Keratinocyte (primary cell): ENCODE results near the gene MAP3K2. TPM values are rescaled to one million over a fixed set of nuclear protein-coding genes. Genes with fewer than 3 reads are reported as not detected.

Experiments used
- DNase-seq: peaks from one replicate; pipeline ENCODE4 v3.0.0-alpha.2; 2011; ENCODE audit warnings: low read depth, missing footprints, low spot score
- FAIRE-seq: peaks from 2 replicates; lab custom pipeline; 2011; peaks lifted over from hg19 to GRCh38; lab: Jason Lieb, UNC
- H2AFZ ChIP-seq: 2 replicates; pipeline ENCODE4 v1.6.0; 2012; ENCODE audit warnings: low read length, control low read depth, inconsistent platforms; ENCODE audit not compliant: control insufficient read depth
- H3K27ac ChIP-seq: 2 replicates; pipeline ENCODE4 v1.5.1; 2011; ENCODE audit warnings: low read length; ENCODE audit not compliant: control insufficient read depth, insufficient read depth
- H3K27me3 ChIP-seq: 3 replicates; pipeline ENCODE4 v1.6.0; 2011; ENCODE audit warnings: low read length; ENCODE audit not compliant: control insufficient read depth, insufficient read depth; ENCODE audit errors: extremely low read depth
- H3K36me3 ChIP-seq, 2 experiments: 2 replicates in 1 of 2; 3 replicates in 1 of 2; pipeline ENCODE4 v1.5.1; 2011; ENCODE audit warnings: low read length in 2 of 2, mild to moderate bottlenecking in 1 of 2; ENCODE audit not compliant: control insufficient read depth in 2 of 2, insufficient read depth in 2 of 2; ENCODE audit errors: extremely low read depth in 1 of 2
- H3K4me1 ChIP-seq: 3 replicates; pipeline ENCODE4 v1.5.1; 2011; ENCODE audit warnings: low read length; ENCODE audit not compliant: control insufficient read depth, insufficient read depth; ENCODE audit errors: extremely low read depth
- H3K4me2 ChIP-seq: 3 replicates; pipeline ENCODE4 v1.6.0; 2011; ENCODE audit warnings: low read depth, low read length; ENCODE audit not compliant: control insufficient read depth, insufficient read depth; ENCODE audit errors: extremely low read depth
- H3K4me3 ChIP-seq, 3 experiments: fragments of 200-600 bp in 1 of 3; sonication (generic) in 1 of 3; 2 replicates in 2 of 3; 3 replicates in 1 of 3; pipeline ENCODE4 v1.5.1; 2011 to 2016; ENCODE audit warnings: low read length in 3 of 3, mild to moderate bottlenecking in 3 of 3, control low read depth in 2 of 3, inconsistent platforms in 1 of 3, low read depth in 1 of 3, mixed read lengths in 1 of 3, mixed run types in 1 of 3, moderate library complexity in 1 of 3; ENCODE audit not compliant: control insufficient read depth in 2 of 3, insufficient read depth in 2 of 3; ENCODE audit errors: extremely low read depth in 1 of 3
- H3K79me2 ChIP-seq: 2 replicates; pipeline ENCODE4 v1.6.0; 2012; ENCODE audit warnings: low read length; ENCODE audit not compliant: control insufficient read depth, insufficient read depth
- H3K9ac ChIP-seq: 3 replicates; pipeline ENCODE4 v1.6.0; 2011; ENCODE audit warnings: low read length; ENCODE audit not compliant: control insufficient read depth, insufficient read depth; ENCODE audit errors: extremely low read depth
- H3K9me1 ChIP-seq: 3 replicates; pipeline ENCODE4 v1.6.0; 2011; ENCODE audit warnings: low read length; ENCODE audit not compliant: control insufficient read depth, insufficient read depth; ENCODE audit errors: extremely low read depth
- H3K9me3 ChIP-seq: 2 replicates; pipeline ENCODE4 v1.5.1; 2012; ENCODE audit warnings: low read depth, low read length; ENCODE audit not compliant: control insufficient read depth
- H4K20me1 ChIP-seq: 3 replicates; pipeline ENCODE4 v1.6.0; 2011; ENCODE audit warnings: low read length; ENCODE audit not compliant: control insufficient read depth, insufficient read depth; ENCODE audit errors: extremely low read depth
- EZH2 ChIP-seq: IDR thresholded peaks from one replicate; pipeline ENCODE4 v1.6.1; 2012; ENCODE audit warnings: inconsistent platforms, mild to moderate bottlenecking, low read length, moderate library complexity
- dilution Hi-C: fragments of 300-500 bp; cut with MboI; formaldehyde crosslinking; loops from one replicate; pipeline ENCODE4 v1.7.0; 2020; ENCODE audit warnings: low sequenced_read_pairs; ENCODE audit not compliant: extremely low pct_ligation_motif_present
- polyA plus RNA-seq, 5 experiments: library from polyadenylated mRNA; depleted of rRNA in 3 of 5; stranded (reverse) in 3 of 5; stranded (forward) in 1 of 5; unstranded in 1 of 5; fragments of >200 nt; gene quantifications; 1 replicate in 1 of 5; 2 replicates in 3 of 5; 3 replicates in 1 of 5; pipeline versions ENCODE4 v1.2.1 to v1.2.3, GENCODE V29; 2011 to 2012; ENCODE audit warnings: missing spikeins in 2 of 5, low read depth in 1 of 5, low replicate concordance in 1 of 5
- TF ChIP-seq, protein P1 (sequence below), 3 experiments: IDR thresholded peaks in 1 of 3; conservative IDR thresholded peaks in 1 of 3; optimal IDR thresholded peaks in 1 of 3; 2 replicates in 2 of 3; 3 replicates in 1 of 3; pipeline versions ENCODE3 to v1.5.1; 2011; ENCODE audit warnings: low read length in 3 of 3, mild to moderate bottlenecking in 3 of 3, moderate library complexity in 2 of 3, control low read depth in 1 of 3, inconsistent platforms in 1 of 3; ENCODE audit not compliant: insufficient read depth in 2 of 3; ENCODE audit errors: extremely low read depth in 1 of 3

MAP3K2 gene
- polyA plus RNA-seq, 1 donor (not counting 4 experiments of a cell fraction or from before 2014, with no cell fraction given): 11.9 TPM

DNA sequence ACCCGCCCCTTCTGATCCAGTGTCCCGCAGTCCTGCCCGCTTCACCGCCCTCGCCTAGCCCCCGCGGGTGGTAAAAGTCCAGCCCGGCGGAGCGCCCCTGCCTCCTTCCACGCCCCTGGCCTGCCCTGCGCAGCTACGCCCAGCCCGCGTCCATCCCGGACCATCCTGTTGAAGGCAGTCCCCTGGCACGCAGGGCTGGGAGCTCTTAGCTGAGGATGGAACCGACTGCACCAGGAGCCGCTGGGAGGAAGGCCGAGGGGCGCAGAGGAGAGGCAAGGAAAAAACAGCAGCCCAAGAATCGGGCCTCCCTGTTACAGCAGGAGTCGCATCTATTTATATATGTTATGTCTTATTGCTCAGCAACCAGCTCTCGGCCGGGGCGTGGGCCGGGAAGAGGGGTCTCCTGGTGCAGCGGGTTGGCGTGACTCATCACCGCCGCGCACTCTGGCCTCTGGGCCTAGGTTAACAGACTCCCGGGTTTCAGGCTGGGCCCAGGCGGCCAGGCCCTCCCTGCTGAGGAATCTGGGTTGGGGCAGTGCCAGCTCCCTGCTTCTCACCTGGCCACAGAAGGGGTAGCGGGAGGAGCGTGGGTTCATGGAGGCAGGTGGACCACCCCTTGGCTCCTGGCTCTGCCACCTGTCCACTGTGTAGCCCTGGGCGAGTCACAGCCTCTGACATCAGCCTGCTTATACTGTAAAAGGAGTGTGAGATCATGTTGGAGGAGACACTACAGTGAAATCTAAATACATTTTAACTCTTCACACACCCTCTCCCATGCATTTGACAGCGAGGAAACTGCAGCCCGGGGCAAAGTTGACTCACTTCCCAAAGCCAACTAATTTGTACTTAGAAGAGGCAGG, 13.4 kb upstream of the MAP3K2 start:
- dilution Hi-C loops: no loop called here
- H3K79me2 ChIP-seq: no peaks in the 10 kb centered on the region
- H3K9me3 ChIP-seq: no peaks in the 10 kb centered on the region
- H3K4me2 ChIP-seq: peak overlapping the region; percentile 67
- DNase-seq: peak; percentile 84
- peak; percentile 80 for FAIRE-seq
- peak overlapping the region; percentile 75 for H3K9ac ChIP-seq
- no peaks in the 10 kb centered on the region for H3K36me3 ChIP-seq
- H3K27me3 ChIP-seq: no peaks in the 10 kb centered on the region
- peak overlapping the region; percentile 77 for H3K27ac ChIP-seq
- peaks cover 45% of the 10 kb centered on the region for H3K4me1 ChIP-seq
- H2AFZ ChIP-seq: no peak overlapping the region
- H3K9me1 ChIP-seq: no peaks in the 10 kb centered on the region
- no peak for TF ChIP-seq EZH2
- H4K20me1 ChIP-seq: no peaks in the 10 kb centered on the region
- H3K4me3 ChIP-seq: peak overlapping the region; percentile 15 to 39 (median 16)

- H3K36me3 ChIP-seq: no peaks in the 10 kb centered on the region
- H3K4me2 ChIP-seq: peak overlapping the region; percentile 67
- DNase-seq (no peak), FAIRE-seq (no peak)
- peak overlapping the region; percentile 75 for H3K9ac ChIP-seq
- no peaks in the 10 kb centered on the region for H3K27me3 ChIP-seq
- H4K20me1 ChIP-seq: no peaks in the 10 kb centered on the region
- no peak overlapping the region for H2AFZ ChIP-seq
- H3K9me1 ChIP-seq: no peaks in the 10 kb centered on the region
- no peak for TF ChIP-seq EZH2
- TF ChIP-seq, protein P1, sequence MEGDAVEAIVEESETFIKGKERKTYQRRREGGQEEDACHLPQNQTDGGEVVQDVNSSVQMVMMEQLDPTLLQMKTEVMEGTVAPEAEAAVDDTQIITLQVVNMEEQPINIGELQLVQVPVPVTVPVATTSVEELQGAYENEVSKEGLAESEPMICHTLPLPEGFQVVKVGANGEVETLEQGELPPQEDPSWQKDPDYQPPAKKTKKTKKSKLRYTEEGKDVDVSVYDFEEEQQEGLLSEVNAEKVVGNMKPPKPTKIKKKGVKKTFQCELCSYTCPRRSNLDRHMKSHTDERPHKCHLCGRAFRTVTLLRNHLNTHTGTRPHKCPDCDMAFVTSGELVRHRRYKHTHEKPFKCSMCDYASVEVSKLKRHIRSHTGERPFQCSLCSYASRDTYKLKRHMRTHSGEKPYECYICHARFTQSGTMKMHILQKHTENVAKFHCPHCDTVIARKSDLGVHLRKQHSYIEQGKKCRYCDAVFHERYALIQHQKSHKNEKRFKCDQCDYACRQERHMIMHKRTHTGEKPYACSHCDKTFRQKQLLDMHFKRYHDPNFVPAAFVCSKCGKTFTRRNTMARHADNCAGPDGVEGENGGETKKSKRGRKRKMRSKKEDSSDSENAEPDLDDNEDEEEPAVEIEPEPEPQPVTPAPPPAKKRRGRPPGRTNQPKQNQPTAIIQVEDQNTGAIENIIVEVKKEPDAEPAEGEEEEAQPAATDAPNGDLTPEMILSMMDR (optimal IDR thresholded peaks at IDR 0.05 in 1 of 3, IDR thresholded peaks at IDR 0.05 in 1 of 3, conservative IDR thresholded peaks at IDR 0.05 in 1 of 3; ENCODE audit: extremely low read depth in 1 of 3, insufficient read depth in 2 of 3, low read length in 3 of 3): no peak
- H3K27ac ChIP-seq: peak overlapping the region; percentile 77
- no peaks in the 10 kb centered on the region for H3K79me2 ChIP-seq
- peaks cover 45% of the 10 kb centered on the region for H3K4me1 ChIP-seq
- H3K4me3 ChIP-seq: peak overlapping the region in 2 of 3 experiments; percentile 15 to 39
- dilution Hi-C loops: no loop called here
- H3K9me3 ChIP-seq: no peaks in the 10 kb centered on the region
Observed at GRCh38 chr2:127400533-127400896, 12.7 kb upstream of the MAP3K2 start.
